Measurements from ENCODE around the gene CHD8.

Gene CHD8, protein sequence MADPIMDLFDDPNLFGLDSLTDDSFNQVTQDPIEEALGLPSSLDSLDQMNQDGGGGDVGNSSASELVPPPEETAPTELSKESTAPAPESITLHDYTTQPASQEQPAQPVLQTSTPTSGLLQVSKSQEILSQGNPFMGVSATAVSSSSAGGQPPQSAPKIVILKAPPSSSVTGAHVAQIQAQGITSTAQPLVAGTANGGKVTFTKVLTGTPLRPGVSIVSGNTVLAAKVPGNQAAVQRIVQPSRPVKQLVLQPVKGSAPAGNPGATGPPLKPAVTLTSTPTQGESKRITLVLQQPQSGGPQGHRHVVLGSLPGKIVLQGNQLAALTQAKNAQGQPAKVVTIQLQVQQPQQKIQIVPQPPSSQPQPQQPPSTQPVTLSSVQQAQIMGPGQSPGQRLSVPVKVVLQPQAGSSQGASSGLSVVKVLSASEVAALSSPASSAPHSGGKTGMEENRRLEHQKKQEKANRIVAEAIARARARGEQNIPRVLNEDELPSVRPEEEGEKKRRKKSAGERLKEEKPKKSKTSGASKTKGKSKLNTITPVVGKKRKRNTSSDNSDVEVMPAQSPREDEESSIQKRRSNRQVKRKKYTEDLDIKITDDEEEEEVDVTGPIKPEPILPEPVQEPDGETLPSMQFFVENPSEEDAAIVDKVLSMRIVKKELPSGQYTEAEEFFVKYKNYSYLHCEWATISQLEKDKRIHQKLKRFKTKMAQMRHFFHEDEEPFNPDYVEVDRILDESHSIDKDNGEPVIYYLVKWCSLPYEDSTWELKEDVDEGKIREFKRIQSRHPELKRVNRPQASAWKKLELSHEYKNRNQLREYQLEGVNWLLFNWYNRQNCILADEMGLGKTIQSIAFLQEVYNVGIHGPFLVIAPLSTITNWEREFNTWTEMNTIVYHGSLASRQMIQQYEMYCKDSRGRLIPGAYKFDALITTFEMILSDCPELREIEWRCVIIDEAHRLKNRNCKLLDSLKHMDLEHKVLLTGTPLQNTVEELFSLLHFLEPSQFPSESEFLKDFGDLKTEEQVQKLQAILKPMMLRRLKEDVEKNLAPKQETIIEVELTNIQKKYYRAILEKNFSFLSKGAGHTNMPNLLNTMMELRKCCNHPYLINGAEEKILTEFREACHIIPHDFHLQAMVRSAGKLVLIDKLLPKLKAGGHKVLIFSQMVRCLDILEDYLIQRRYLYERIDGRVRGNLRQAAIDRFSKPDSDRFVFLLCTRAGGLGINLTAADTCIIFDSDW (N-terminal part only)

DNA sequence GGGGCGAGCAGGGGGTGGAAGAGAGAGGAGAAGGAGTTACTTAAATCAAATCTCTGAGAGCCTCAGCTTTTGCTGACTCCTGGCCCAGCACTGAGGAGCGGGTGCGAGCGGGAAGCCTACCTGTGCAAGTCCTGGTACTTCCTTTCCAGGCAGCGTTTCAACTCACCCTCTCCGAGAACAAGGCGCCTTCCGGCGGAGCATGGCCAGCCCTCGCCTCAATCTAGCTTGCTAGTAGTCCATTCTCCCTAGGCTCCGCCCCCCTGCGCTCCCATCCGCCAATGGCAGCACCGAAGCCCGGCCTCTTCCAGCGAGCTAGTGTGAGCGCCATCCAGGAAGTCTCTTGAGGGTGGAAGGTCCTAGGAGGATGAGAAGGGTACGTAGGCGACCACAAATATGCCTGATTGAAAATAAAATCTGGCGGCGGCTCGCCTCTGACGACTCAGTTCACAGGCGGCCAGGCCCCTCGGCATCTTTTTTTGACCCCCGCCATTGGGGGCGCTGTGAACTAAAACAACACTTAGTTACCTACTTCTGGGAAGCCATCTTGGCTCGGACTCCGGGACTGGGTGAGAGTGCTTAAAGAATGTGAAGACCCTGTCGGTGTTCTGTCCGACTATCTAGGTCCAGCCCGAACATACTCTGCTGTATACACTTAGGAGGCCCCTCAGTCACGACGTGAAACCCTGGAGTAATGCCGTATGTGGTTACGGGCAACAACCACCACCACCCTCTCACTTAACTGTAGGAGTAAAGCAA, at the start of gene CHD8:
Gene CHD8, minus strand, starts transcription at position 212 of the 756 bp plus-strand sequence. CDS start 24,480 bp downstream, outside the sequence.
- Mint-ChIP-seq H3K27ac (peak within 1 kb of the TSS; percentile 94), H3K27me3 (no peaks in the 10 kb centered on the region), H3K4me1 (peaks cover 34% of the 10 kb centered on the region), H3K36me3 (peaks cover 3% of the 10 kb centered on the region), H3K4me3 (peak within 1 kb of the TSS; percentile 90), H3K9me3 (no peaks in the 10 kb centered on the region)

DNA sequence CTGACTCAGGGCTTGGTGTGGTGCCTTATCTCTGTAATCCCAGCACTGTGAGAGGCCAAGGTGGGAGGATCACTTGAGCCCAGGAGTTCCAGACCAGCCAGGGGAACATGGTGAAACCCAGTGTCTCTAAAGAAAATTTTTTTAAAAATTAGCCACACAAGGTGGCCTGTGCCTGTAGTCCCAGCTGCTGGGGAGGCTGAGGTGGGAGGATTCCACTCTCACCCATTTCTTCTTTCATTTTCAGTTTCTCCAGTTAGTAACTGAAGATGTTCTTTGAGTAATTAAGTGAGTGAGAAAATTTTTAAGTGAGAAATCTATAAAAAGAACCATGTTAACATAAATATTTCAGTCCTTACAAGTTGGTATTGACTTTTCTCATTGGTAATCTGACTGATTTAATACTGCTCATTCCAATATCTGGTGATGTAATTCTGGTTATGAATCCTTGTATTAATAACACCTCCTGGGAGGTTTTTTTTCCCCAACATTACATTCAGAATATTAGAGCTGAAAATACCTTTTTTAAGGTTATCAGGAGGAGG, 49.2 kb upstream of the CHD8 start:
- Mint-ChIP-seq H3K4me1 (peaks cover 52% of the 10 kb centered on the region), H3K9me3 (no peaks in the 10 kb centered on the region), H3K27me3 (no peaks in the 10 kb centered on the region), H3K27ac (peak overlapping the region; percentile 91), H3K36me3 (peaks cover 16% of the 10 kb centered on the region), H3K4me3 (peak overlapping the region; percentile 74)

DNA sequence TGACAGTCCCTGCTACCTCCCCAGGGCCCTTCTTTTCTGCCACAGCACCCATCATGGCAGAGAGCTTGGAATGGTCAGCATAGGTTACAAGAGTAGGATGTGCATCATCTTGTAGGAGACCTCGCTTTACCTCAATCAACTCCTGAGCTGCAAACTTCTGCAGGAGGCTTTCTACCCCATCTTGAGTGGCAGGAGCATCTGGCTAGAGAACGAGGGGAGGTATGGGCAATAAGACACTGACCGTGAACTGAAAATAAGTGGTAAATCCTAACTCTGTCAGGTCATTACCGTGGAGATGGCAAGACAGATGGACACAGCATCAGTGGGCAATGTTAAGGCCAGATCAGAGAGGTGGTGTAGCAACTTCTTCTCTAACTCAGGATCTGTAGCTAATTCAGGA, 47.5 kb upstream of the CHD8 start:
- Mint-ChIP-seq H3K4me3 (no peak overlapping the region), H3K9me3 (no peaks in the 10 kb centered on the region), H3K27me3 (no peaks in the 10 kb centered on the region), H3K36me3 (peaks cover 12% of the 10 kb centered on the region), H3K4me1 (peaks cover 52% of the 10 kb centered on the region), H3K27ac (peak overlapping the region; percentile 23)

GRCh38 chr14:21501568-21501967, 45.6 kb upstream of the CHD8 start:
- Mint-ChIP-seq H3K36me3 (peaks cover 8% of the 10 kb centered on the region), H3K4me3 (no peak overlapping the region), H3K27ac (no peak overlapping the region), H3K27me3 (no peaks in the 10 kb centered on the region), H3K4me1 (peaks cover 41% of the 10 kb centered on the region), H3K9me3 (no peaks in the 10 kb centered on the region)

DNA sequence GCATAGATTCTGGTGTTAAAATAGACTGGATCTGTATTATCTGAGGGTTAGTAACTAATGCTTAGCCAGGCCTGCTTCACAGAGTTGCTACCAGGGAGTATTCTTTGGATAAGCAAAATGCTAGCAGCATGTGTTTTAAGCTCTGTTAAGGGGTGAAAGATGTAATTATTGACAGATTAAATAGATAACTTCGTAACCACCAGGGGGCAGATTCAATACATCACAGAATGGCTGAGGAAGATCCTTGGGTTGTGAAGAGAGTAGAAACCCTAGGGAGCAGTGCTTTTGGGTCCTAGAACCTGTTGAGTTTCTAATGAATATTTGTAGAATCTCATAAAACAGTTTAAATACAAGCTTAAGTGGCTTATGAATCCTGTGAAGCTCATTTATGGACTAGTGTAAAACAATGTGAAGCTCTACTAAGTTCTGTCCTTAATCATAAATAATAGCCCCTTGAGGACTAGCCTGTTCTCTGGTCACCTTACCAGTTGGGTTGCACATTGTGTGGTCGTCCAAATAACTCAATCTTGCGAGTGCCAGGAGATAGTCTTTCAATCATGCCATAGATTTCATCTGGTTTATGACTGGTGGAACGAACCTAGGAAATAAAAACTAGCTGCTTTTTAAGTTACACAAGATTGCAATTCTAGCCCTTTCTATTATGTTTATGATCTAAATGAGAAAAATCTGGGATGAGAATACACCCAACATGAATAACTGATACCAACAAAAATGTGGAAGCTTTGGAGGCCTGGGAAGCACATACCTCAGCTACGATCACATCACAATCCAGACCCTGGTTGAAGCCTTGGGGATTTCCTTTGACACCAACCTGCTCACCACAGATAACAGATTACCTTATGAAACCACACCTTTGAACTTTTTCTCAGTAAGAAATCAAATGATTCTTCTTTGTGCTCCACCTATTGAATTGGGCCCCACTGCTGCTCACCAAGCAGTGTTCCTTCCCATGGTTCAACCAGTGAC, 42.9 kb upstream of the CHD8 start:
- Mint-ChIP-seq H3K4me1 (peaks cover 30% of the 10 kb centered on the region), H3K9me3 (no peaks in the 10 kb centered on the region), H3K27ac (peak overlapping the region; percentile 89), H3K4me3 (peak overlapping the region; percentile 13), H3K36me3 (peaks cover 10% of the 10 kb centered on the region), H3K27me3 (no peaks in the 10 kb centered on the region)

DNA sequence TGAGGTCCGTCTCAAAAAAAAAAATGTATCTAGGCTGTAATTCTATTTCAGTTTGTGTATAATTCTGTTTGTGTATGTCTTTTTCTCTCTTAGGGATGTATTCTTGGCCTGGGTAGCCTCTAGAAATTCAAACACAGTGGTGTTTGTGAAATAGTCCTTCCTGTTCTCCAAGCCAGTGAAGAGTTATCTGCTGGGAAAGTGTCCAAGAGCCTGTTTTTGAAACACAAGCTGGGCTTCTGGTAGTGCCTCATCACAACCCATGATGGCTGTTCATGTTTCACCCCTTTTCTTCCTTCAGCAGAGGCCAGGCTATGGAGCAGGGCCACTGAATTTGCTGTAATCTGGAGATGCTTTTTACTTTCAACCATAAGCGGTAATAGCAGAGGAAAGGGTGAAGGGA, 40.5 kb upstream of the CHD8 start:
- Mint-ChIP-seq H3K27me3 (no peaks in the 10 kb centered on the region), H3K4me3 (no peak overlapping the region), H3K36me3 (peaks cover 15% of the 10 kb centered on the region), H3K27ac (no peak overlapping the region), H3K9me3 (no peaks in the 10 kb centered on the region), H3K4me1 (peaks cover 26% of the 10 kb centered on the region)

DNA sequence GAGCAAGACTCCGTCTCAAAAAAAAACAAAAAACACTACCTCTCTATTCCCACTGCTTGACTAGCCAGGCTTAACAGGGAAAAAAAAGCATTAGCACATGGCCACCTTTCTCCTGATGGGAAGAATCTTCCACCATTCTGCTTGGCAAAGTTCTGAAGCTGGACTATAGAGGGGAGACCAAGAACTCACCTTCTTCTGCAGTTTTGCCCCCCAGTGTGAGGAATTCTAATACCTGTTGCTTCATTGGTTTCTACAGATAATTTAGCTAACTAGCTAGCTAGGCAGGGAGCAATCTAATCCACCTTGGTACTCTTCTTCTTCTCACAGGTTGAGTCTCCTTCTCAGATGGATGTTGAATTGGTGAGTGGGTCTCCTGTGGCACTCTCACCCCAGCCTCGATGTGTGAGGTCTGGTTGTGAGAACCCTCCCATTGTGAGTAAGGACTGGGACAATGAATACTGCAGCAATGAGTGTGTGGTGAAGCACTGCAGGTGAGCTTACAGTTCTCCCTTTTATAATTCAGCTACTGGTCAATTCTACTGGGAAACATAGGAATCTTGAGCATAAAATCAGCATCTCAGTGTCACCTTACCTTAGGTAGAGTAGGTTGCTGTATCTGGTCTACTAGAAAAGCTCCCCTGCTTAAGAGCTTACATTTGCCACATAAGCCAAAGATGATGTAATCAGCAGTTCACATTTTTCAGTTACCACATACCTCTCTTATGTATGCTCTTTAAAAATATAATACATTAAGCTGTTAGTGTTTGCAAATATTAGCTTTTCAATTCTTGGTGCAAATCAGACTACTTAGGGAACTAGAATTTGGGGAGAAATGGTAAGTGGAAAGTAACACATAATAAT, 39.2 kb upstream of the CHD8 start:
- no peaks in the 10 kb centered on the region for H3K27me3 Mint-ChIP-seq
- peaks cover 7% of the 10 kb centered on the region for H3K36me3 Mint-ChIP-seq
- H3K27ac Mint-ChIP-seq = peak overlapping the region; percentile 65
- H3K4me1 Mint-ChIP-seq = peaks cover 17% of the 10 kb centered on the region
- H3K4me3 Mint-ChIP-seq = no peak overlapping the region
- no peaks in the 10 kb centered on the region for H3K9me3 Mint-ChIP-seq

DNA sequence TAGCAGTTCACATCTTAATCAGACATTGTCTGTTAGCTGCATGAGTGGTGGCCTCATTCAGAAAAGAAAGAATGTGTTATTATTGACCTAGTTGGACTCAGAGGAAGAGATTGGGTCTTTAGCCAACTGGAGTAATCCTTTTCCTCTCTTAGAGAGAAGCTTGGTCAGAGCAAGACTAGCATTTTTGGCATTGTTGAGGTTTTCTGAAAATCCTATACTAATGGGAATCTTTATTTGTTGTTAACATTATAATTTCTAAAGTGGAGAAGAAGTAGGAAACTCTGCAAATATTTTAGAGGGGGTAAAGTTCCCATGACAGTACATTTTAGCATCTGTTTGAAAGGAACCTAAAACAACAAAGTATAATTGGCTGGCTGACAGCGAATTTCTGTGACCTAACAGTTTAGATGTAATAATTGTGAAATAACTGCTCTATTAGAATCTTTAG, 30.7 kb upstream of the CHD8 start:
- Mint-ChIP-seq H3K36me3 (peaks cover 2% of the 10 kb centered on the region), H3K27ac (peak overlapping the region; percentile 52), H3K4me3 (no peak overlapping the region), H3K9me3 (no peaks in the 10 kb centered on the region), H3K4me1 (peaks cover 2% of the 10 kb centered on the region), H3K27me3 (no peaks in the 10 kb centered on the region)

DNA sequence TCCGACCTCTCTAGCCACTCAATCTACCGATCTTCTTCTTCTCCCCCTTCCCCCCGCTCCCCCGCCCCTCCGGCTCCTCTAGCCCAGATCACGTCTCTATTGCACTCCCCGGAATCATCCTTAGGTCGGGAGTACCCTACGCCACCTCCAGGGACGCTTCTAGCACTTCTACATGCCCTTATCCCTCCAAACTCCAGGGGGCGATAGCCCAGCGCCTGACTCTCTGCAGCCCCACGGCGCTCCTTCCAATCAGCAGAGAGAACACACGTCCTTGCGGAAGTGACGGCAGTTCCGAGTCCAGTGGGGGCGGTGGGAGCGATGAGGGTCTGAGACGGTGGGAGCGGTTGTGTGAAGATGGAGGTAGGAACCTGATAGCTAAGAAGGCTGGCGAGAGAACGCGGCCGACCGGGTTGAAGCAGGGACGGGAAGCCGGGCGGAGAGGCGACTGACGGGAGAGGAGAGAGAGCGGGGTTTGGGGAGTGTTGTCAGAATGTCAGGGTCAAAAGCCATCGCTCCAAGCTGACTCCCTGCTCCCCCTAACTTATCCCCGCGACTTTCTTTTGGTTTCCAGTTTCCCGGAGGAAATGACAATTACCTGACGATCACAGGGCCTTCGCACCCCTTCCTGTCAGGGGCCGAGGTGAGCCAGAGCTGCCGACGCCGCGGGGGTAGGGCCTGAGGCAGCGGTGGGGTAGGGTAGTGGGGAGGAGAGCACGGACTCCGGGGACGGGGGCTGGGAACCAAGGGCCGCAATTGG, 21.2 kb upstream of the CHD8 start, which contains the start of the genes RAB2B and TOX4:
Gene RAB2B, minus strand, starts transcription at position 35 of the 757 bp plus-strand sequence. CDS start 87 bp downstream, outside the sequence.
Gene TOX4, plus strand, starts transcription at position 271 of the 757 bp plus-strand sequence. Its CDS starts 84 bp downstream, at position 355.
- peak within 1 kb of the TSS; percentile 100 for H3K27ac Mint-ChIP-seq
- H3K9me3 Mint-ChIP-seq = no peaks in the 10 kb centered on the region
- no peaks in the 10 kb centered on the region for H3K27me3 Mint-ChIP-seq
- peak within 1 kb of the TSS; percentile 100 for H3K4me3 Mint-ChIP-seq
- peaks cover 53% of the 10 kb centered on the region for H3K4me1 Mint-ChIP-seq
- H3K36me3 Mint-ChIP-seq = peaks cover 16% of the 10 kb centered on the region

- Mint-ChIP-seq H3K27ac (peak overlapping the region; percentile 100), H3K36me3 (peaks cover 17% of the 10 kb centered on the region), H3K9me3 (no peaks in the 10 kb centered on the region), H3K4me1 (peaks cover 51% of the 10 kb centered on the region), H3K27me3 (no peaks in the 10 kb centered on the region), H3K4me3 (peak overlapping the region; percentile 100)
Observed at GRCh38 chr14:21476523-21476924, 20.6 kb upstream of the CHD8 start.

DNA sequence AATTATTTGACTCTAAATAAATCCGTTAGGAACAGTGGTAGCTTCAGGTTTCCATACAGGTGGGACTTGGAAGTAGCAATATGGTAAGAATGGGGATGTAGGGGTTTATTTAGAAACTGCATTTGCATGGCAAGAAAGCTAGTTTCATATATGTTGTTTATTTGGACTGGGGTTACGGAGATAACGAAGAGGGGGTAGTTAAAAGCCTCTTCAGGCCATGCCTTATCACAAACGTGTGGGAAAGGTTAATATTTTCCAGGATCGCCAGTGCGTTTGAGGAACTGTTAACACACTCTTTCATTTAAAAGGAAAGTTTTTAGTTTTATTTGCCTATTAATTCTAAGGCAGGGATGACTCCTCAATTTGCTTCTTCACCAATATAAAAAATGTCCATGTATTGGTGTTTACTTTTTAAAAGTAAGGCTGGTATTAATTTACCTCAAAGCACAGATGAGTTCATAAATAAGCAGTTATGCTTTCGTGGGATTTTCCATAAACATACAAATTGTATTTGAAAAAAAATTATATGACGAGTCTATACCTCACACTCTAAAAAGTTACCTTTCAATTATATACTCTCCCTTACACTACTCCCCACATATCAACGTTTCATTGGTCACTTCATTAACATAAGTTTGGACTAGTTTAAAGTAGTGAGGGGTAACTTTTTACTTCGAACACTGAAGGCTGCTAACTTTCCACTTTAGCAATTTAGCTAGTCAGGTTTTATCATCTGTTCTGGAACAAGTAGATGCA, 20.0 kb upstream of the CHD8 start:
- peak overlapping the region; percentile 41 for H3K27ac Mint-ChIP-seq
- no peaks in the 10 kb centered on the region for H3K27me3 Mint-ChIP-seq
- H3K36me3 Mint-ChIP-seq = peaks cover 17% of the 10 kb centered on the region
- peaks cover 48% of the 10 kb centered on the region for H3K4me1 Mint-ChIP-seq
- H3K9me3 Mint-ChIP-seq = no peaks in the 10 kb centered on the region
- peak overlapping the region; percentile 100 for H3K4me3 Mint-ChIP-seq
